RWPE1 (cell line): ENCODE data around the gene RUNX2.

Experiments
- CTCF ChIA-PET: fragments of 350-600 bp; sonication (Branson Sonifier 250); formaldehyde crosslinking; extraction: SDS; loops from one replicate; lab custom pipeline; 2021; lab: Yijun Ruan, JAX
- POLR2A ChIA-PET: fragments of 400-600 bp; formaldehyde crosslinking; extraction: SDS; loops from one replicate; lab custom pipeline; 2020; ENCODE audit warnings: antibody characterized with exemption; ENCODE audit not compliant: low non-redundant PET; lab: Yijun Ruan, JAX
- DNase-seq: peaks from one replicate; pipeline ENCODE4 v3.0.0; 2012; ENCODE audit warnings: low spot score
- H3K27ac ChIP-seq: fragments of 450-650 bp; 2 replicates; pipeline ENCODE4 v1.5.1; 2017
- CTCF ChIP-seq: fragments of 450-650 bp; conservative IDR thresholded peaks from 2 replicates; pipeline ENCODE4 v1.5.1; 2017; ENCODE audit warnings: low read depth, mild to moderate bottlenecking

Gene RUNX2

GRCh38 chr6:45618259-45618658 lies 290.1 kb downstream of the RUNX2 start:
- H3K27ac ChIP-seq, result no peak overlapping the region
- no peak for TF ChIP-seq CTCF
- DNase-seq, result no peak
- ChIA-PET POLR2A (no interaction called here), CTCF (interaction anchor here (2.7 kb wide), 1 partner anchor 96 kb away, joined by 9 read pairs; no protein-coding TSS in a partner anchor)

- H3K27ac ChIP-seq, result no peak overlapping the region
- DNase-seq, result no peak
- ChIA-PET CTCF (no interaction called here), POLR2A (no interaction called here)
- no peak for TF ChIP-seq CTCF
Measured at GRCh38 chr6:45619211-45619760, 291.2 kb downstream of the RUNX2 start.

GRCh38 chr6:45619994-45620471 lies 291.9 kb downstream of the RUNX2 start:
- CTCF ChIA-PET, result no interaction called here
- no peak for TF ChIP-seq CTCF
- POLR2A ChIA-PET, result no interaction called here
- DNase-seq, result no peak
- no peak overlapping the region for H3K27ac ChIP-seq

GRCh38 chr6:45624228-45624627 lies 296.1 kb downstream of the RUNX2 start:
- ChIA-PET POLR2A (no interaction called here), CTCF (interaction anchor here (0.6 to 0.8 kb wide), 2 partner anchors 398 to 605 kb away, joined by 3 to 4 read pairs; no protein-coding TSS in a partner anchor)
- no peak for TF ChIP-seq CTCF
- DNase-seq, result no peak
- no peak overlapping the region for H3K27ac ChIP-seq

- TF ChIP-seq CTCF, result no peak
- no peak overlapping the region for H3K27ac ChIP-seq
- ChIA-PET POLR2A (no interaction called here), CTCF (interaction anchor here (0.8 kb wide), 1 partner anchor 399 kb away, joined by 4 read pairs; no protein-coding TSS in a partner anchor)
- no peak for DNase-seq
Measured at GRCh38 chr6:45625191-45625664, 297.1 kb downstream of the RUNX2 start.

- H3K27ac ChIP-seq, result peak overlapping the region; percentile 80
- TF ChIP-seq CTCF, result no peak
- POLR2A ChIA-PET, result no interaction called here
- DNase-seq, result peak; percentile 66
- CTCF ChIA-PET, result no interaction called here
Measured at GRCh38 chr6:45626087-45626891, 298.2 kb downstream of the RUNX2 start.
